ENCODE data around the gene ZNRD2.

Gene ZNRD2

DNA sequence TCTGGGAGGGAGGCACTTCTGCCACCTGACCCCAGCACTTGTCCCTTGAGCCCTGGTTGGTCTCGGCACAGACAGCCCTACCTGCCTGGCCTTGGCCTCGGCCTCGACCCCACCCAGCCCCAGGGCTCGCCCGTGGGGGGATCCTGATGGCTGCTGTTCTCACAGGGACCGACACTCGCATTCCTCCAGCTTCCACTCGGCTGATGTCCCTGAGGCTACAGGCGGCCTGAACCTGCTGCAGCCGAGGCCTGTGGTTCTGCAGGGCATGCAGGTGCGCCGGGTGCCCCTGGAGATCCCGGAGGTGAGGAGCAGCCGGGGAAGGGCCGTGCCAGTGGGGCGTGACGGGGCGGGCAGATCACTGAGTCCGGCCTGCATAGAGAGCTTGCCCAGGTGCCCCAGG lies 50.4 kb downstream of the ZNRD2 start:
- no peak overlapping the region for H3K9ac ChIP-seq
- peaks cover 26% of the 10 kb centered on the region for H3K79me2 ChIP-seq (ENCODE audit: insufficient read depth, low read depth)
- no peak overlapping the region for H2AFZ ChIP-seq (ENCODE audit: low read depth)
- H3K4me1 ChIP-seq (ENCODE audit: low read depth, poor library complexity, severe bottlenecking), result peaks cover 18% of the 10 kb centered on the region
- H3K4me2 ChIP-seq, result no peak overlapping the region
- no peak for TF ChIP-seq CTCF (conservative IDR thresholded peaks at IDR 0.05; ENCODE audit: low read depth, low read length)
- no peak overlapping the region for H3K4me3 ChIP-seq (IDR thresholded peaks at IDR 0.05; ENCODE audit: insufficient read depth, low read depth, low read length)
- no peak overlapping the region for H3K27ac ChIP-seq
- H3K36me3 ChIP-seq (ENCODE audit: insufficient read depth), result no peaks in the 10 kb centered on the region
- H4K20me1 ChIP-seq (ENCODE audit: insufficient read depth), result no peaks in the 10 kb centered on the region
- H3K27me3 ChIP-seq (ENCODE audit: insufficient read depth, low read depth), result no peaks in the 10 kb centered on the region

GRCh38 chr11:65621460-65621859 lies 51.2 kb downstream of the ZNRD2 start:
- H2AFZ ChIP-seq (ENCODE audit: low read depth), result no peak overlapping the region
- H3K4me1 ChIP-seq (ENCODE audit: low read depth, poor library complexity, severe bottlenecking), result peaks cover 15% of the 10 kb centered on the region
- no peak overlapping the region for H3K4me2 ChIP-seq
- no peak overlapping the region for H3K27ac ChIP-seq
- H3K9ac ChIP-seq, result no peak overlapping the region
- H3K79me2 ChIP-seq (ENCODE audit: insufficient read depth, low read depth), result peaks cover 21% of the 10 kb centered on the region
- no peaks in the 10 kb centered on the region for H3K36me3 ChIP-seq (ENCODE audit: insufficient read depth)
- H3K4me3 ChIP-seq (IDR thresholded peaks at IDR 0.05; ENCODE audit: insufficient read depth, low read depth, low read length), result no peak overlapping the region
- no peak for TF ChIP-seq CTCF (conservative IDR thresholded peaks at IDR 0.05; ENCODE audit: low read depth, low read length)
- H3K27me3 ChIP-seq (ENCODE audit: insufficient read depth, low read depth), result no peaks in the 10 kb centered on the region
- H4K20me1 ChIP-seq (ENCODE audit: insufficient read depth), result no peaks in the 10 kb centered on the region

All from KMS-11 (cell line).